Fibroblast of skin of scalp (primary cell): Measurements from ENCODE around the gene STX11.
A peak's percentile ranks its signal among the peaks of the same experiment; 100 is the strongest.

ENCODE experiments used
- DNase-seq: peaks from one replicate; pipeline ENCODE4 v3.0.0-alpha.2; 2013

STX11 gene

GRCh38 chr6:144215932-144216667 is 65.8 kb downstream of the STX11 start:
- peak; percentile 97 for DNase-seq

- no peak for DNase-seq
Measured at GRCh38 chr6:144216668-144217218, 66.4 kb downstream of the STX11 start.

GRCh38 chr6:144217264-144217663 is 66.9 kb downstream of the STX11 start:
- peak; percentile 17 for DNase-seq

DNA sequence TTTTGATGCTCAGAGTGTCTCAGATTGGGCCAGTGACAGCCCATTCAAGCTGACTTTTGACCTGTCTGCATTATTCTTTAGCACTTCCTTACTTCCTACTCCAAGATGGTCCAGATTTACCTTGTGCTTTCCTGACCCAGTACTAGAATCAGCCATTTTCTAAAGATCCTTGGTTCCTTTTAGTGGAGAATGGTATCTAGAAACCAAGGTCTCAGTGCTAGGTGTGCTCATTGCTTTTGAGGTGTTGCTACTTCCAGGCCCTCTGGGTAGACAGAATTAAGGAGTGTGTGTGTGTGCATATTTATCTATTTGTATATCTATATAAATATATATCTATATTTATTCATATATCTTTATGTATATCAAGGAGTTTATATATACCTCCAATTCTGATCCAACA is 67.5 kb downstream of the STX11 start:
- DNase-seq, result no peak

- DNase-seq, result peak; percentile 62
Measured at GRCh38 chr6:144219056-144219685, 68.9 kb downstream of the STX11 start.

DNA sequence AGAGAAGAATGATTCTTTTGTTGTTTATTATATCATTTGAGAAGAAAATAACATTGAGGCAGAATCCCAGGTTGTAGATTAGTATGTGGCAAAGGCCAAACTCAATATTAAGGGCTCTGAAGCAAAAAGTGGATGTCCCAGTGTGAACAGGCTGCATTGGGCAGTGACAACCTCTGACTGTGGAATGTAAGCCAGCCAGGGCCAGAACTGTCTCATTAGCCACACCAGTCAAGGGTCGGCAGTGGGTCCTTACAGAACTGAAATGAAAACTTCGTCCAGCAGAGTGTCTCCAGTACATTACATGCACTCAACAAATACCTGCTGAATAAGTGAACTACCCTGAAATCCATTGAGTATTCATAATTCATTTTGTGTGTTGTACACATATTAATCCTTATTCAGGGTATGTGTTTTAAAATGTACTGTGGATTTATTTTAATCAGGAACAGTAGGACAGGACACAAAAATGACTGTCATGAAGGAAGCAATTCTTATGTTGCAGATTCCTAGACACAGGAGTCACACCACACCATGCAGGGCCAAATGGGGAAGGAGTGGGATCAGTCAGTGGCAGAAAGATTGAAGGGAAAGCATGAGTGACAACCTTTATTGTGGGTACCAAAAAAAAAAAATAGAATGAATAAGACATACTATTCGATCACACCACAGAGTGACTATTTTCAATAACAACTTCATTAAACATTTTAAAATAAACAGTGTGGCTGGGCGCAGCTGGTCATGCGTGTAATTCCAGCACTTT is 69.9 kb downstream of the STX11 start:
- peak; percentile 27 for DNase-seq

GRCh38 chr6:144223686-144224085 is 73.4 kb downstream of the STX11 start:
- no peak for DNase-seq

GRCh38 chr6:144231721-144232120 is 81.4 kb downstream of the STX11 start:
- DNase-seq, result no peak

- DNase-seq, result no peak
Measured at GRCh38 chr6:144232176-144232831, 82.0 kb downstream of the STX11 start.

DNA sequence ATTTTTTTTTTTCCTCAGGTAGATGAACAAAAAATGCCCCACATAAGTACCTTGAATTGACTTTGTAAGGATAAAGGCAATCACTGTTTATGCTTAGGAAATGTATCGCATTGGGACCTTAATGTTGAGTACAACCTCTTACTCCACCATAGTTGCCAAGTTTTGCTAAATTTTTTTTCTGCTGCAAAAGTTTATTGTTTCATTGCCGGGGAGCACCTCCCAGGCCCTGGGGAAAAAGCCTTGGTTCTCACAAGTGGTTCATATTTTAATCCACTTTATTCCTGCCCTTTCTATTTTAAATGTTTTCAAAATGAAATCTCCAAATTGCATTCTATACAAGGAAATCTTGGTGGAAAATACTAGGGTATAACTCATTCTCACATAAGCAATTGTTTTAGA is 82.5 kb downstream of the STX11 start:
- DNase-seq, result no peak

GRCh38 chr6:144234399-144234798 is 84.1 kb downstream of the STX11 start:
- no peak for DNase-seq

DNA sequence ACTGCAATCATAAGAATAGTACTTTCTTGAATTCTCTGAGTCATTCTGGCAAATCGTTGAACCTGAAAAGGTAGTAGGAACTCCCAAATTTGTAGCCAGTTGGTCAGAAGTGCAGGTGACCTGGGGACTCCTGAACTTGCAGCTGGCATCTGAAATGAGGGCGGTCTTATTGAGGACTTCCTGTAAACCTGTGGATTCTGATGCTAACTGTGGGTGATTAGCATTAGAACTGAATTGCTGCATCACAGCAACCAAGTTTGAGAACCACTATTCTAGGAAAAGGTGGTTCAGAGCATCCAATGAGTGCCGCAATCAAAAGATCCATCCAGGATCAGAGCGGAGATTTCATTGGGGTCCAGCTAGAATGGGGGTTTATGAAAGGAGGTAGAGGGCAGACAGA is 84.6 kb downstream of the STX11 start:
- no peak for DNase-seq
